ENCODE results near the gene TNS1.

The TNS1 gene

GRCh38 chr2:217942731-217943335 is 60.0 kb downstream of the TNS1 start:
- DNase-seq (ENCODE audit: low read depth), result no peak

- DNase-seq (ENCODE audit: low read depth), result no peak
Measured at GRCh38 chr2:217941886-217942728, 60.7 kb downstream of the TNS1 start.

- no peak for DNase-seq (ENCODE audit: low read depth)
Measured at GRCh38 chr2:217941339-217941738, 61.5 kb downstream of the TNS1 start.

GRCh38 chr2:217940261-217941220 is 62.3 kb downstream of the TNS1 start:
- no peak for DNase-seq (ENCODE audit: low read depth)

- no peak for DNase-seq (ENCODE audit: low read depth)
Measured at GRCh38 chr2:217939629-217940245, 63.1 kb downstream of the TNS1 start.

- DNase-seq (ENCODE audit: low read depth), result no peak
Measured at GRCh38 chr2:217939220-217939619, 63.6 kb downstream of the TNS1 start.

- DNase-seq (ENCODE audit: low read depth), result no peak
Measured at GRCh38 chr2:217938036-217938435, 64.8 kb downstream of the TNS1 start.

- DNase-seq (ENCODE audit: low read depth), result no peak
Measured at GRCh38 chr2:217937446-217937845, 65.3 kb downstream of the TNS1 start.

GRCh38 chr2:217936952-217937351 is 65.8 kb downstream of the TNS1 start:
- no peak for DNase-seq (ENCODE audit: low read depth)

GRCh38 chr2:217935901-217936684 is 66.7 kb downstream of the TNS1 start:
- no peak for DNase-seq (ENCODE audit: low read depth)

GRCh38 chr2:217935235-217935879 is 67.4 kb downstream of the TNS1 start:
- peak; percentile 85 for DNase-seq (ENCODE audit: low read depth)

GRCh38 chr2:217934321-217935131 is 68.3 kb downstream of the TNS1 start:
- DNase-seq (ENCODE audit: low read depth), result peak; percentile 96

GRCh38 chr2:217933617-217933993 is 69.2 kb downstream of the TNS1 start:
- DNase-seq (ENCODE audit: low read depth), result no peak

- no peak for DNase-seq (ENCODE audit: low read depth)
Measured at GRCh38 chr2:217932803-217933616, 69.8 kb downstream of the TNS1 start.

- no peak for DNase-seq (ENCODE audit: low read depth)
Measured at GRCh38 chr2:217931846-217932560, 70.8 kb downstream of the TNS1 start.

- no peak for DNase-seq (ENCODE audit: low read depth)
Measured at GRCh38 chr2:217930761-217931563, 71.8 kb downstream of the TNS1 start.

All from iris pigment epithelial cell (primary cell).